C4-2B (cell line): ENCODE data around the gene THEM5.

Experiments used
- H3K27ac ChIP-seq: fragments of 450-650 bp; 2 replicates; pipeline ENCODE4 v1.5.1; 2017
- ZFX ChIP-seq: fragments of 450-650 bp; IDR thresholded peaks from 2 replicates; pipeline ENCODE4 v1.6.1; 2017
- TF ChIP-seq, protein P1 (sequence below): fragments of 450-650 bp; conservative IDR thresholded peaks from 2 replicates; pipeline ENCODE4 v1.5.1; 2017; ENCODE audit warnings: mild to moderate bottlenecking

The THEM5 gene

DNA sequence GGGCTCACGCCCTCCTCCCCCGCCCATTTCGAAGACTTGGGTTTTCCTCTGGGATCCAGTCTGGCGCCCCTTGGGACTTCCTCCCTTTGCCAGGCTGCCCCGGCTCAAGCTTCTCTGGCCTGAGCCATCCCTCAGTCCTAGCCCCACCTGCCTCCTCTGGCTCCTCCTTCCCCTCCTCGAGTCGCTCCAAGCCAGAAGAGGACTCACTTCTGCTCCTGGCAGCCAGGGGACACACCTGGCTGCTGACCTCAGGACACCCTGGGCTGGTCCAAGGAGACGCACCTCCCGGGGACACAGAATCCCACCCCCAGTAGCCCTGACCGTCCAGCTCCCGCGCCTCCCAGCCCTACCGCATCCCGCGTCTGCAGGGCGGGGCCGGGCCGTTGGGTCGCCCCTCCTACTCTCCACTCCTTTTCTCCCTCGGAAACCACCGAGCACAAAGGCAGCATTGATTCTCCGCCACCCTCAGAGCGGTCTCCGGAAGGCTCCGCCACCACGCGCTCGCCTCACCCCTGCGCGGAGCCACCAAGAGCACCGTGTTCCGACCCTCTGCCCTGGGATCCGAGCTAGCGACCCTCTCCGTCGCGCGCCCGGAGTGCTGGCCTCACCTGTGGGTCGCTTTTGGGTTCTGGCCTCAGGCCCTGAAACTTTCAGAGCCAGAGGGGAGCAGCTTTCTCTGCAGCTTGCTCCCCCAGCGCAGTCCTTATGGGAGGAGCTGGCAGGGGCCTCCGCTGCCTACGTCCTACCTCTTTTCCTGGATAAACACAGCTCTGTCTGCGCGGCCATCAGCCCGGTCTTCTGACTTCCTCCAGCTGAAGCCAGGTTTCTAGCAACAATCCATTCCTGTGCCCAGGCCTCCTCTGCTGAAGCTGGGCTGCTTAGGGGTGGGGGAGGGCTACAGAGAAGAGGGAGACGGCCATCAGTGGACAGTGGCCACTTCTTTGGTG lies 13.8 kb downstream of the THEM5 start, which contains the start of gene C2CD4D:
Gene C2CD4D, minus strand, starts transcription at position 364 of the 947 bp plus-strand sequence. CDS start 831 bp downstream, outside the sequence.
- peak within 1 kb of the TSS; percentile 92 for H3K27ac ChIP-seq
- TF ChIP-seq, protein P1, sequence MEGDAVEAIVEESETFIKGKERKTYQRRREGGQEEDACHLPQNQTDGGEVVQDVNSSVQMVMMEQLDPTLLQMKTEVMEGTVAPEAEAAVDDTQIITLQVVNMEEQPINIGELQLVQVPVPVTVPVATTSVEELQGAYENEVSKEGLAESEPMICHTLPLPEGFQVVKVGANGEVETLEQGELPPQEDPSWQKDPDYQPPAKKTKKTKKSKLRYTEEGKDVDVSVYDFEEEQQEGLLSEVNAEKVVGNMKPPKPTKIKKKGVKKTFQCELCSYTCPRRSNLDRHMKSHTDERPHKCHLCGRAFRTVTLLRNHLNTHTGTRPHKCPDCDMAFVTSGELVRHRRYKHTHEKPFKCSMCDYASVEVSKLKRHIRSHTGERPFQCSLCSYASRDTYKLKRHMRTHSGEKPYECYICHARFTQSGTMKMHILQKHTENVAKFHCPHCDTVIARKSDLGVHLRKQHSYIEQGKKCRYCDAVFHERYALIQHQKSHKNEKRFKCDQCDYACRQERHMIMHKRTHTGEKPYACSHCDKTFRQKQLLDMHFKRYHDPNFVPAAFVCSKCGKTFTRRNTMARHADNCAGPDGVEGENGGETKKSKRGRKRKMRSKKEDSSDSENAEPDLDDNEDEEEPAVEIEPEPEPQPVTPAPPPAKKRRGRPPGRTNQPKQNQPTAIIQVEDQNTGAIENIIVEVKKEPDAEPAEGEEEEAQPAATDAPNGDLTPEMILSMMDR = no peak; the same call in 1 of the 2 replicates
- no peak for TF ChIP-seq ZFX

DNA sequence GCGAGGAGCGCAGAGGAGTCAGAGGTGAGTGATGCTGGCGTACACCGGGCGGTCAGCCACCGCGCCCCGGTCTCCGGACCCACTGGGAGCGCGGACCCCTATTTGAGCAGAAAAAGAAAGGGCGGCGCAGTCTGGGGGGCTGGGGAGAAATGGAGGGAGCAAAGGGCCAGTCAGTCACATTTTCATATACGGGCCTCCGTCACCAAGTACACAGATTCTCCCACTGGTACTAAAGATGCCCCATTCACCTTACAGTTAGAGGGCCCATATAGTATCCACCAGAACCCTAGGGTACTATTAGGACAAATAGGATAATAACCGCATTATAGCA lies 14.5 kb downstream of the THEM5 start:
- no peak for TF ChIP-seq ZFX
- TF ChIP-seq, protein P1 = no peak

DNA sequence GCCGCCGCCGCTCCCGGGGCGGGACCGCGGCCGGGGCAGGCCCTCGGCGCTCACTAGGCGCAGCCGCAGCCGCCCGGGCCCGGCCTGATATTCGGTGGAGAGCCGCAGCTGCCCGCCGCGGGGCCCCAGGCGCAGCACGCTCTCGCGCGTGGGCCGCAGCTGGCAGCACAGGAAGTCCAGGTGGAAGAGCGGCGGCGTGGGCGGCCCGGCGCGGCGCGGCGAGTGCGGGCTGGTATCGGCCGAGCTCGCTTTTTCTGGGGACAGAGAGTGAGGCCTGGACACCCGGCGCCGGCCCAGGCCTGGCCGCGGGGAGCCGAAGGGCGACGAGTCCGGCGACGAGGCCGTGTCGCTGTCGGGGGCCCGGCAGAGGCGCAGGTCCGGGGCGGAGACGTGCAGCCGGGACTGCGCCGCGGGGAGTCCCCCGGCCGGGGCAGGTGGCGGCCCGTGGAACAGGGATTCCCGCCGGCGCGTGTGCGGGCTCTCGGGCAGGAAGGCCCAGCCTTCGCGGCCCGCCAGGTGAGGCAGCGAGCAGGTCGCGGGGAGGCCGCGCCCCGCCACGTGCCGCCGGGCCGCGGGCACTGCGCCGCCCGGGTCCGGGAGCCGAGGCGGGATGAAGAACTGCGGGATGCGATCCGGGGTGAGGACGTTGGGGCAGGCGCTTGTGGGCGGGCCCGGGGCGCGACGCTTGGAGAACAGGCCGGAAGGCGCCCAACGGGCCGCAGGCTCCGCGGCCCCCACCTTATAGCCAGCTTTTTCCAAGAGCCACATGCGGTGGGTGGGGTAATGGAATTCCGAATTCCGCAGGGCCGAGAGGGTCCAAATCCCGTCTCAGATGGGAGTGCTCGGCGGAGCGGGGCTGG lies 15.1 kb downstream of the THEM5 start:
- TF ChIP-seq, protein P1 = no peak
- TF ChIP-seq ZFX = no peak
- peak overlapping the region; percentile 92 for H3K27ac ChIP-seq

More for the DNA sequence above, 14.5 kb downstream of the THEM5 start:
- peak overlapping the region; percentile 92 for H3K27ac ChIP-seq

DNA sequence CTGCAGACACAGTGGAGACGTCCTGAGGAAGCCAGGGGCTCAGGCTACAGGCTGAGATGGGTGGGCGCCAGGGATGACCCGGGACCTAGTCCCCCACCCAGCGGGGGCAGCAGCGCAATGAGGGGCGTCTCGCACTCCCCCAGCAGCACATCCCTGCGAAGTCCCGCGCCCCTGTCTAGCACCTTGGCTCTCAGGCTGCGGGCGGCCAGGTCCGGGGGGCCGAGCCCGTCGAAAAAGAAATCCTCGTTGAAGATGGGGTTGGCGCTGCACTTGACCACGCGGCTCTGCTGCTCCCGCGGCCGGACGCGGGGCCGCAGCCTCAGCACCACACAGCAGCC lies 15.7 kb downstream of the THEM5 start:
- H3K27ac ChIP-seq = peak overlapping the region; percentile 92
- TF ChIP-seq, protein P1 = no peak
- no peak for TF ChIP-seq ZFX

DNA sequence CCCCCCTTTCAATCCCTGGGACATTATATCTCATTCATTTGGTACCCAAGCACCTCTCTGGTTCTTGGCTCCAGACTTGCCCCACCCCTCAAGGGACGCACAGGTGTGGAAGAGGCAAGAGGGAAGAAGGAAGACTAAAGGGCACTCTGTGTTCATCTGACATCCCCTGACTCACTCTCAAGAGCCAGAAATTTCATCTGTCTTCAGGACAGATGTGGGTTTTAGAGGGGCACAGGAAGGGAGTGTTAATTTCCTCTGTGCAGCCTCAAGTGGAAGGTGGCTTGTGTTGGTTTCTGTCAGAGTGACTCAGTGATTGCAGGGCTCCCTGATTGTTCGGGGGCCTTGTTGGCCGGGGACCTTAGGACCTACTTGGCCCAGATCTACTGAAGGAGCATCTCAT lies 16.3 kb downstream of the THEM5 start:
- no peak for TF ChIP-seq ZFX
- TF ChIP-seq, protein P1 = no peak
- H3K27ac ChIP-seq = peak overlapping the region; percentile 92

DNA sequence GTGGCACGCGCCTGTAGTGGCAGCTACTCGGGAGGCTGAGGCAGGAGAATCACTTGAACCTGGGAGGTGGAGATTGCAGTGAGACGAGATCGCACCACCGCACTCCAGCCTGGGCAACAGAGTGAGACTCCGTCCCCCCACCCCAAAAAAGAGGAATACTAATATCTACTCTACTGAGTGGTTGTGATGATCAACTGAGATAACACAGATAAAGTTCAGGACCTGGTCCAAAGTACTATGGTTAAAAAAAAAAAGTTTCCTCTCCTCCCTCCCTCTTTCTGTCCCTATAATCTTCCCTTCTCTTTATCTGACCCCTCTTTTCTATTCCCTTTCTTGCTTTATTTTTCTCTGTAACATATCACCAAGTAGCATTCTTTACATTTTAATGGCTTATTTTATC lies 17.9 kb downstream of the THEM5 start:
- no peak overlapping the region for H3K27ac ChIP-seq
- TF ChIP-seq, protein P1 = no peak
- TF ChIP-seq ZFX = no peak

DNA sequence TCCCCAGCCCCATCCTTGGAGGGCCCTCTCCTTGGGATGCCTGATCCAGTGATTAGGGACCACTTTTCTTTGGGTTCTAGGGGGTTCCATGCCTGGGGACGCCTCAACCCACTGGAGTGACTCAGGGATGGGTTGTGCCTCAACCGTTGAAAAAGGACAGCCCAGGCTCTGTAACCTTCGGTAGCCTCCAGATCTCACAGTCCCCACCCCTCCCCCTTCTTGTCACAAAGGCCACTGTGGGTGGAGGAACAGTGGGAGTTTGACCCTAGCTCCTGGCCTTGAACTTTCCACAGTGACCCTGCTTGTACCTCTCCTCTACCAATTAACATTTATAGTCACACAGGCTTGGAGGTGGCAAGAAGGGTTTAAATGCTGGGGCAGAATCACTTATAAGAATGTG lies 19.3 kb downstream of the THEM5 start:
- no peak for TF ChIP-seq ZFX
- TF ChIP-seq, protein P1 = no peak
- H3K27ac ChIP-seq = no peak overlapping the region; the same call in 1 of the 2 replicates
